ENCODE results near the gene ARHGAP23. TPM values are rescaled to one million over a fixed set of nuclear protein-coding genes. Genes with fewer than 3 reads are reported as not detected.
A peak's percentile ranks its signal among the peaks of the same experiment; 100 is the strongest.

The ARHGAP23 gene
- total RNA-seq, 2 experiments from 2014 or later, result 0.73 TPM; not detected in 1

DNA sequence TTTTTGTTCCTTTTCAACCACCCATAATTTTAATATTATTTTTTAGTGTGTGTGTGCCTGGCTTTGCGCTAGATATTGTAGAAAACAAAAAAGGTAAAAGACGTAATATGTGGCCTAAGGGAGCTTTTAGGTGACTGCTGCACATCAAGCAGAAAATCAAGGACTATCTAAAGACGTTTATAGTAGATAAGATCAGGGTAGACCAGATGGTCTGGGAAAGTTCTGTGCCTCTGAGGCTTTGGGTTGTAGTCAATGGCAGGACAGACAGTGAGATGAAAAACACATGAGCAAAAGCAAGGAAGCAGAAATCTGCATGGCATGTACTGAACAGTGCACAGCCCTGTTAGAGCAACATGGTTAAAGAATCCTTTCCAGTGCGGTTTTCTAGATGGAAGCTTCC, 26.8 kb upstream of the ARHGAP23 start:
- Mint-ChIP-seq H3K4me3 (no peak overlapping the region), H3K27me3 (no peaks in the 10 kb centered on the region), H3K27ac (no peak overlapping the region), H3K36me3 (ENCODE audit: low read depth) (peaks cover 54% of the 10 kb centered on the region), H3K4me1 (ENCODE audit: low read depth) (no peaks in the 10 kb centered on the region), H3K9me3 (no peaks in the 10 kb centered on the region)
- CTCF ChIA-PET, result interaction anchor here (1.2 kb wide), 1 partner anchor 53 kb away, joined by 3 read pairs; no protein-coding TSS in a partner anchor
- no peak for DNase-seq
- POLR2A ChIA-PET, result interaction anchor here (0.6 kb wide), 1 partner anchor 8 kb away, joined by 3 read pairs; no protein-coding TSS in a partner anchor
- ATAC-seq (ENCODE audit: poor library complexity), result no peak
- Histone ChIP-seq H3K27me3 (ENCODE audit: control insufficient read depth in 1 of 2, insufficient read depth in 2 of 2, low read length in 2 of 2) (no peaks in the 10 kb centered on the region), H3K36me3 (ENCODE audit: insufficient read depth, low read length) (peaks cover 40% of the 10 kb centered on the region), H3K4me3 (ENCODE audit: low read length) (no peak overlapping the region), H3K9me3 (ENCODE audit: control insufficient read depth in 1 of 2, insufficient read depth in 1 of 2, low read length in 2 of 2) (no peaks in the 10 kb centered on the region), H3K4me1 (ENCODE audit: insufficient read depth, low read length) (no peaks in the 10 kb centered on the region), H3K27ac (ENCODE audit: low read depth in 1 of 2, low read length in 2 of 2) (no peak overlapping the region)
- intact Hi-C loops (cut with DNase I, micrococcal nuclease), result no loop called here
- TF ChIP-seq, protein P1, sequence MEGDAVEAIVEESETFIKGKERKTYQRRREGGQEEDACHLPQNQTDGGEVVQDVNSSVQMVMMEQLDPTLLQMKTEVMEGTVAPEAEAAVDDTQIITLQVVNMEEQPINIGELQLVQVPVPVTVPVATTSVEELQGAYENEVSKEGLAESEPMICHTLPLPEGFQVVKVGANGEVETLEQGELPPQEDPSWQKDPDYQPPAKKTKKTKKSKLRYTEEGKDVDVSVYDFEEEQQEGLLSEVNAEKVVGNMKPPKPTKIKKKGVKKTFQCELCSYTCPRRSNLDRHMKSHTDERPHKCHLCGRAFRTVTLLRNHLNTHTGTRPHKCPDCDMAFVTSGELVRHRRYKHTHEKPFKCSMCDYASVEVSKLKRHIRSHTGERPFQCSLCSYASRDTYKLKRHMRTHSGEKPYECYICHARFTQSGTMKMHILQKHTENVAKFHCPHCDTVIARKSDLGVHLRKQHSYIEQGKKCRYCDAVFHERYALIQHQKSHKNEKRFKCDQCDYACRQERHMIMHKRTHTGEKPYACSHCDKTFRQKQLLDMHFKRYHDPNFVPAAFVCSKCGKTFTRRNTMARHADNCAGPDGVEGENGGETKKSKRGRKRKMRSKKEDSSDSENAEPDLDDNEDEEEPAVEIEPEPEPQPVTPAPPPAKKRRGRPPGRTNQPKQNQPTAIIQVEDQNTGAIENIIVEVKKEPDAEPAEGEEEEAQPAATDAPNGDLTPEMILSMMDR (IDR thresholded peaks at IDR 0.05), result no peak

DNA sequence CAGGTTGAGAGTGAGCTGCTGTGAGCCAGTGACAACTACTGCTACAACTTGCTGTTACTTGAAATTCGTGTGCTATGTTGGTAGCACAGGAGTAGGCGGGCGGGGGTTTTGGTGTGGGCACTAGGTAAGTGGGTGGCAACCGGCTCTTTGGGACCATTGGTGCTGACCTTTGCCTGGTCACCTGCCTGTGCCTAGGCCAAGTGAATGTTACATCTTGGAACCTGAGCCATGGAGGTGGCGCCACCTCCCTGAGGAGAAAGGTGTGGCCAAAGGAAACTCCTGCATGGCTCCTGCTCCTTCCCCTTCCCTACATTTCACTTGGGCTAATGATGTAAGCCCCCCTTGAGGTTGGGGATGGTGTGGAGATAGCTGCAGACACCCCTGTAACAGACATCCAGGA, 25.4 kb upstream of the ARHGAP23 start:
- H3K27me3 Mint-ChIP-seq, result no peaks in the 10 kb centered on the region
- no peaks in the 10 kb centered on the region for H3K9me3 Mint-ChIP-seq
- intact Hi-C loops (cut with DNase I, micrococcal nuclease), result no loop called here
- Histone ChIP-seq H3K4me3 (ENCODE audit: low read length) (no peak overlapping the region), H3K9me3 (ENCODE audit: control insufficient read depth in 1 of 2, insufficient read depth in 1 of 2, low read length in 2 of 2) (no peaks in the 10 kb centered on the region), H3K4me1 (ENCODE audit: insufficient read depth, low read length) (no peaks in the 10 kb centered on the region), H3K27ac (ENCODE audit: low read depth in 1 of 2, low read length in 2 of 2) (no peak overlapping the region), H3K36me3 (ENCODE audit: insufficient read depth, low read length) (peaks cover 27% of the 10 kb centered on the region), H3K27me3 (ENCODE audit: control insufficient read depth in 1 of 2, insufficient read depth in 2 of 2, low read length in 2 of 2) (no peaks in the 10 kb centered on the region)
- DNase-seq (no peak), ATAC-seq (ENCODE audit: poor library complexity) (no peak)
- no peak overlapping the region for H3K27ac Mint-ChIP-seq
- H3K4me3 Mint-ChIP-seq, result no peak overlapping the region
- POLR2A ChIA-PET, result no interaction called here
- H3K4me1 Mint-ChIP-seq (ENCODE audit: low read depth), result no peaks in the 10 kb centered on the region
- TF ChIP-seq, protein P1 (IDR thresholded peaks at IDR 0.05), result no peak
- peaks cover 40% of the 10 kb centered on the region for H3K36me3 Mint-ChIP-seq (ENCODE audit: low read depth)
- CTCF ChIA-PET, result interaction anchor here (1.5 kb wide), 1 partner anchor 54 kb away, joined by 4 read pairs; no protein-coding TSS in a partner anchor

DNA sequence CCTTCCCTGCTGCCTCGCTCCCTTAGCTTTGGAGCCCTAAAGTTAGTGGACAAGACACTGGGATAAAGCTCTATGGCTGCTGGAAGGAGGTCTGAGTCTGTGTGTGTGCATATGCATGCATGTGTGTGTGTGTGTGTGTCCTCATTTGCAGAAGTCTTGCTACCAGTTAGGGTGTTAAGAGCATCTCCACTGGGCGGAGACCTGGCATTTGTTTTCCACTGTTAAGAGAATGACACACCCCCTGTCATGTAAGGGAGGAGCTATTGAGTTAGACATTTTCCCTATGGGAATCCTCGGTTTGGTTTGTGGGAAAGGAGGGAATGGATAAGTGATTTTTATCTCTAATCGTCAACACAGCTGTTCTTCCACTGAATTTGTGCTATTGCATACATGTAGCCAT, 24.8 kb upstream of the ARHGAP23 start:
- Mint-ChIP-seq H3K36me3 (ENCODE audit: low read depth) (peaks cover 37% of the 10 kb centered on the region), H3K27me3 (no peaks in the 10 kb centered on the region), H3K4me1 (ENCODE audit: low read depth) (no peaks in the 10 kb centered on the region), H3K27ac (no peak overlapping the region), H3K4me3 (no peak overlapping the region), H3K9me3 (no peaks in the 10 kb centered on the region)
- no peaks in the 10 kb centered on the region for H3K27me3 ChIP-seq (ENCODE audit: control insufficient read depth in 1 of 2, insufficient read depth in 2 of 2, low read length in 2 of 2)
- no peaks in the 10 kb centered on the region for H3K4me1 ChIP-seq (ENCODE audit: insufficient read depth, low read length)
- intact Hi-C loops (cut with DNase I, micrococcal nuclease), result no loop called here
- no peak for ATAC-seq (ENCODE audit: poor library complexity)
- peaks cover 25% of the 10 kb centered on the region for H3K36me3 ChIP-seq (ENCODE audit: insufficient read depth, low read length)
- H3K4me3 ChIP-seq (ENCODE audit: low read length), result no peak overlapping the region
- TF ChIP-seq, protein P1 (IDR thresholded peaks at IDR 0.05), result no peak
- POLR2A ChIA-PET, result no interaction called here
- H3K9me3 ChIP-seq (ENCODE audit: control insufficient read depth in 1 of 2, insufficient read depth in 1 of 2, low read length in 2 of 2), result no peaks in the 10 kb centered on the region
- no peak overlapping the region for H3K27ac ChIP-seq (ENCODE audit: low read depth in 1 of 2, low read length in 2 of 2)
- peak in 1 of 14 experiments; percentile 1 for DNase-seq
- CTCF ChIA-PET, result interaction anchor here (1.5 kb wide), 1 partner anchor 54 kb away, joined by 4 read pairs; no protein-coding TSS in a partner anchor

All from CD4-positive, alpha-beta T cell (primary cell).